OCI-LY1 (cell line): ENCODE results near the gene ADAMTSL1.

Source experiments
- H2AFZ ChIP-seq: fragments of 200-600 bp; sonication (generic), shearing (Covaris generic); 2 replicates; pipeline ENCODE4 v1.6.0; 2014; ENCODE audit warnings: antibody characterized with exemption, mild to moderate bottlenecking, low read length
- H3F3A ChIP-seq: fragments of 200-600 bp; sonication (generic), shearing (Covaris generic); 2 replicates; pipeline ENCODE4 v1.6.0; 2014; ENCODE audit warnings: mild to moderate bottlenecking, antibody characterized with exemption, low read length, moderate library complexity; ENCODE audit not compliant: insufficient read depth
- H3K27ac ChIP-seq: fragments of 200-600 bp; sonication (generic); 2 replicates; pipeline ENCODE4 v1.5.1; 2014; ENCODE audit warnings: low read length, mixed run types, mild to moderate bottlenecking, low read depth; ENCODE audit not compliant: poor library complexity, severe bottlenecking
- H3K27me3 ChIP-seq: fragments of 200-600 bp; sonication (generic); 2 replicates; pipeline ENCODE4 v1.6.0; 2014; ENCODE audit warnings: antibody characterized with exemption, mild to moderate bottlenecking, low read length, moderate library complexity; ENCODE audit not compliant: insufficient read depth
- H3K36me3 ChIP-seq: fragments of 200-600 bp; sonication (generic); 2 replicates; pipeline ENCODE4 v1.6.1; 2014; ENCODE audit warnings: mild to moderate bottlenecking, antibody characterized with exemption, low read length, moderate library complexity, mixed read lengths; ENCODE audit not compliant: insufficient read depth
- H3K4me1 ChIP-seq: fragments of 200-600 bp; sonication (generic); 2 replicates; pipeline ENCODE4 v1.5.1; 2014; ENCODE audit warnings: mild to moderate bottlenecking, low read length, moderate library complexity; ENCODE audit not compliant: insufficient read depth, severe bottlenecking
- H3K4me2 ChIP-seq: fragments of 200-600 bp; sonication (generic), shearing (Covaris generic); 2 replicates; pipeline ENCODE4 v1.6.1; 2014; ENCODE audit warnings: low read length
- H3K4me3 ChIP-seq: fragments of 200-600 bp; sonication (generic); 2 replicates; pipeline ENCODE4 v1.5.1; 2014; ENCODE audit warnings: low read length, low read depth, mild to moderate bottlenecking, mixed read lengths; ENCODE audit not compliant: poor library complexity, severe bottlenecking
- H3K79me2 ChIP-seq: fragments of 200-600 bp; shearing (Covaris generic); 2 replicates; pipeline ENCODE4 v1.6.1; 2016; ENCODE audit warnings: mixed run types, low read length, mixed read lengths; ENCODE audit not compliant: insufficient read depth
- H3K9ac ChIP-seq: fragments of 200-600 bp; sonication (generic), shearing (Covaris generic); 2 replicates; pipeline ENCODE4 v1.6.1; 2014; ENCODE audit warnings: mild to moderate bottlenecking, low read length, mixed read lengths
- H3K9me2 ChIP-seq: fragments of 200-600 bp; sonication (generic), shearing (Covaris generic); 2 replicates; pipeline ENCODE4 v1.6.1; 2014; ENCODE audit warnings: low read depth, mild to moderate bottlenecking, low read length, mixed read lengths
- H3K9me3 ChIP-seq: fragments of 200-600 bp; shearing (Covaris generic); 2 replicates; pipeline ENCODE4 v1.6.1; 2014; ENCODE audit warnings: low read length, mixed read lengths
- H4K20me1 ChIP-seq: fragments of 200-600 bp; sonication (generic), shearing (Covaris generic); 2 replicates; pipeline ENCODE4 v1.6.0; 2016; ENCODE audit warnings: mild to moderate bottlenecking, low read length; ENCODE audit not compliant: insufficient read depth
- CTCF ChIP-seq: fragments of 200-600 bp; sonication (generic), shearing (Covaris generic); IDR thresholded peaks from 2 replicates; pipeline ENCODE4 v1.5.1; 2017; ENCODE audit warnings: mild to moderate bottlenecking, antibody characterized with exemption, low read length, moderate library complexity, mixed read lengths
- EZH2 ChIP-seq: fragments of 200-600 bp; sonication (generic), shearing (Covaris generic); IDR thresholded peaks from 2 replicates; pipeline ENCODE4 v1.8.0; 2017; ENCODE audit warnings: borderline replicate concordance, mixed run types, mild to moderate bottlenecking, antibody characterized with exemption, low read length, moderate library complexity, mixed read lengths

The ADAMTSL1 gene

DNA sequence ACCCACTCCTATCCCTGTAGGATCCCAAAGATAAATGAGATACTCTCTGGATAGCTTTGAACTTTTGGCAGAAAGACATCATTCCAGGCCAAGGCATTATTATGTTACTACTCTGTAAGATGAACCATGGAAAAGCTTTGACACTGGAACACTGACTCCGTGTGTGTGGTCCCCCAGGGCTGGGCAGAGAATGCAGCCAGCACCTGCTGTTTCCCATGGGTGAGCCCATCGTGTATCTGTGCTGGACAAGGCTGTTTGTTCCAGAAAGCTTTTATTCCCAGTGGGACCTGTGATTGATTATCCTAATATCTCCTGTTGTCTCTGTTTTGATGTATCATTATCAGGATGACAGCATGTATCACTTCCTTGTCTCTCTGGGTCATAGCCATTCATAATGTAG, 304.2 kb downstream of the ADAMTSL1 start:
- no peak for TF ChIP-seq CTCF
- no peak for TF ChIP-seq EZH2
- no peaks in the 10 kb centered on the region for H4K20me1 ChIP-seq
- no peak overlapping the region for H3K4me3 ChIP-seq
- H3K36me3 ChIP-seq, result no peaks in the 10 kb centered on the region
- no peaks in the 10 kb centered on the region for H3F3A ChIP-seq
- no peak overlapping the region for H3K4me2 ChIP-seq
- H2AFZ ChIP-seq, result no peak overlapping the region
- no peaks in the 10 kb centered on the region for H3K79me2 ChIP-seq
- no peaks in the 10 kb centered on the region for H3K4me1 ChIP-seq
- no peaks in the 10 kb centered on the region for H3K27me3 ChIP-seq
- H3K9me2 ChIP-seq, result no peaks in the 10 kb centered on the region
- H3K27ac ChIP-seq, result no peak overlapping the region
- no peaks in the 10 kb centered on the region for H3K9me3 ChIP-seq
- no peak overlapping the region for H3K9ac ChIP-seq

DNA sequence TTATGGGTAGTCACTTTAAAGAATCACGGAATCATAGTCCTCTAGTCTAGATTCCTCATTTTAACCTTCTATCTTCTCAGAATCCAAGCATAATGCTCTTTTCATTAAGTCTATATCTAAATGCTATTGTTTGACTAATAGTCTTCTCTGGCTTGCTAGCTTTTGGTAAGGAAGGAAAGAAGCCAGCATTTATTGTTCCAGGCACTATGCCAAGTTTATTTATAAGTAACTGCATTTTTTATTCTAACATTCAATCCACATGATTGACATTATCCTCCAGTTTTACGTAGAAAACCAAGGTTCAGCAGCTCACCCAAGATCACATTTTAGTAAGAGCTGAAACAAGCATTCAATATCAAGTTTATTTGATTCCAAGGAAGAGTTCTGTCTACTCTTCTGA, 304.9 kb downstream of the ADAMTSL1 start:
- no peak for TF ChIP-seq EZH2
- no peak for TF ChIP-seq CTCF
- Histone ChIP-seq H3K4me1 (no peaks in the 10 kb centered on the region), H3K9ac (no peak overlapping the region), H3K4me3 (no peak overlapping the region), H3K27ac (no peak overlapping the region), H3K79me2 (no peaks in the 10 kb centered on the region), H3K36me3 (no peaks in the 10 kb centered on the region), H3F3A (no peaks in the 10 kb centered on the region), H3K9me2 (no peaks in the 10 kb centered on the region), H4K20me1 (no peaks in the 10 kb centered on the region), H3K27me3 (no peaks in the 10 kb centered on the region), H3K4me2 (no peak overlapping the region), H2AFZ (no peak overlapping the region), H3K9me3 (no peaks in the 10 kb centered on the region)

DNA sequence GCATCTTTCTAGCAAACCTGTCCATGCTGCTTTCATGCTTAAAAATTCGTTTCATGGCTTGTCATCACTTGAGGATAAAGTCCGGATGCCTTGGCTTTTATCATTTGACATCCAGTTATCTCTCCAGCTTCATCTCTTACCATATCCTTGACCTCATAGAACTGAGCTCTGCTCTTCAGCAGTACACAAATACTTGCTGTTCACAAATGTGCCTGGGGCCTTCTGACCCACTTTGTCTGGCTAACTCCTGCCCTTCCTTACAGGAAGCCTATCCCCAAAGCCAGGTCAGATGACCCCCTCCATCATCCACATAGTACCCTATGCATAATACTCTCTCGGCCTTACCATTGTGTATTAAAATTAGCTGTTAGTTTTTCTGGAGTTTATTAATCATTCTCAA, 310.0 kb downstream of the ADAMTSL1 start:
- TF ChIP-seq CTCF (no peak), EZH2 (no peak)
- Histone ChIP-seq H3K4me2 (no peak overlapping the region), H3K9me3 (no peaks in the 10 kb centered on the region), H3K27me3 (no peaks in the 10 kb centered on the region), H3K27ac (no peak overlapping the region), H3K36me3 (no peaks in the 10 kb centered on the region), H3K4me1 (no peaks in the 10 kb centered on the region), H4K20me1 (no peaks in the 10 kb centered on the region), H3K4me3 (no peak overlapping the region), H3K9me2 (no peaks in the 10 kb centered on the region), H3K9ac (no peak overlapping the region), H2AFZ (no peak overlapping the region), H3F3A (no peaks in the 10 kb centered on the region), H3K79me2 (no peaks in the 10 kb centered on the region)
